IMR-90 (cell line): Measurements from ENCODE around the gene CABYR. TPM values are rescaled to one million over a fixed set of nuclear protein-coding genes. Genes with fewer than 3 reads are reported as not detected.

Experiments used
- ATAC-seq: fragments of 200-7000 bp; cut with Tn5 transposase; 2 replicates; pipeline ENCODE4 v1.9.1; 2020; ENCODE audit warnings: low read depth, mild to moderate bottlenecking, moderate library complexity
- BruUV-seq: library from RNA; stranded (reverse); fragments of 400-500 nt; replicated peaks from 2 replicates; lab custom pipeline; 2021; lab: Mats Ljungman, UMichigan
- CTCF ChIA-PET: fragments of 300-600 bp; formaldehyde crosslinking; extraction: SDS; loops from one replicate; lab custom pipeline; 2021; ENCODE audit warnings: antibody characterized with exemption; lab: Yijun Ruan, JAX
- POLR2A ChIA-PET: fragments of 300-600 bp; sonication (Branson Sonifier 250); formaldehyde crosslinking; loops from one replicate; lab custom pipeline; 2022; ENCODE audit warnings: antibody characterized with exemption; ENCODE audit not compliant: unreplicated experiment; lab: Charles Lee
- DNase-seq: peaks from one replicate; pipeline ENCODE4 v3.0.0; 2013
- H2AFZ ChIP-seq: replicated peaks from 2 replicates; pipeline ENCODE3; 2013; ENCODE audit warnings: low read length, mild to moderate bottlenecking; ENCODE audit not compliant: poor library complexity
- H2AK5ac ChIP-seq: 2 replicates; pipeline ENCODE4 v1.6.1; 2013; ENCODE audit warnings: low read depth, low read length, inconsistent platforms
- H2AK9ac ChIP-seq: replicated peaks from 2 replicates; pipeline ENCODE3; 2013; ENCODE audit warnings: mild to moderate bottlenecking, low read depth, low read length, moderate library complexity; ENCODE audit not compliant: poor library complexity
- H2BK120ac ChIP-seq: 2 replicates; pipeline ENCODE4 v1.6.1; 2013; ENCODE audit warnings: low read depth, low read length, inconsistent platforms
- H2BK15ac ChIP-seq: 3 replicates; pipeline ENCODE4 v1.6.1; 2013; ENCODE audit warnings: low read depth, low read length, inconsistent platforms
- H2BK20ac ChIP-seq: 2 replicates; pipeline ENCODE4 v1.6.1; 2013; ENCODE audit warnings: low read depth, mild to moderate bottlenecking, inconsistent platforms, low read length, moderate library complexity
- H2BK5ac ChIP-seq: 2 replicates; pipeline ENCODE4 v1.6.1; 2013; ENCODE audit warnings: mild to moderate bottlenecking, low read depth, low read length, inconsistent platforms; ENCODE audit not compliant: poor library complexity, severe bottlenecking
- H3K14ac ChIP-seq: replicated peaks from 2 replicates; pipeline ENCODE4 v1.6.1; 2013; ENCODE audit warnings: low read depth, low read length, inconsistent platforms
- H3K18ac ChIP-seq: 2 replicates; pipeline ENCODE4 v1.6.1; 2013; ENCODE audit warnings: low read depth, low read length, control low read depth
- H3K23ac ChIP-seq: 2 replicates; pipeline ENCODE4 v1.6.1; 2013; ENCODE audit warnings: low read depth, low read length, inconsistent platforms
- H3K27ac ChIP-seq: 2 replicates; pipeline ENCODE4 v1.5.1; 2013; ENCODE audit warnings: mild to moderate bottlenecking, control low read depth, low read length; ENCODE audit not compliant: insufficient read depth
- H3K27me3 ChIP-seq: 2 replicates; pipeline ENCODE4 v1.6.1; 2013; ENCODE audit warnings: low read length; ENCODE audit not compliant: control insufficient read depth, insufficient read depth
- H3K36me3 ChIP-seq: 2 replicates; pipeline ENCODE4 v1.6.1; 2013; ENCODE audit warnings: low read length, mixed read lengths; ENCODE audit not compliant: control insufficient read depth, insufficient read depth
- H3K4ac ChIP-seq: 2 replicates; pipeline ENCODE4 v1.6.1; 2013; ENCODE audit warnings: low read depth, low read length, inconsistent platforms
- H3K4me1 ChIP-seq: 2 replicates; pipeline ENCODE4 v1.6.1; 2013; ENCODE audit warnings: low read length, mixed read lengths; ENCODE audit not compliant: control insufficient read depth, insufficient read depth
- H3K4me2 ChIP-seq: 2 replicates; pipeline ENCODE4 v1.6.1; 2013; ENCODE audit warnings: low read depth, mild to moderate bottlenecking, control low read depth, low read length, moderate library complexity
- H3K4me3 ChIP-seq: 2 replicates; pipeline ENCODE4 v1.5.1; 2013; ENCODE audit warnings: low read depth, mild to moderate bottlenecking, control low read depth, low read length, moderate library complexity; ENCODE audit not compliant: insufficient read depth
- H3K56ac ChIP-seq: 2 replicates; pipeline ENCODE4 v1.6.1; 2013; ENCODE audit warnings: low read length, inconsistent platforms; ENCODE audit not compliant: insufficient read depth; ENCODE audit errors: extremely low read depth
- H3K79me1 ChIP-seq, 2 experiments: 2 replicates each; pipeline ENCODE4 v1.6.1; 2013; ENCODE audit warnings: low read length in 2 of 2, inconsistent platforms in 1 of 2, low read depth in 1 of 2
- H3K9ac ChIP-seq: 2 replicates; pipeline ENCODE4 v1.6.1; 2013; ENCODE audit warnings: low read depth, low read length, control low read depth
- H3K9me1 ChIP-seq: 2 replicates; pipeline ENCODE4 v1.6.1; 2013; ENCODE audit warnings: low read length, inconsistent platforms; ENCODE audit not compliant: insufficient read depth
- H3K9me3 ChIP-seq: 2 replicates; pipeline ENCODE4 v1.6.1; 2013; ENCODE audit warnings: low read length; ENCODE audit not compliant: control insufficient read depth, insufficient read depth
- H4K20me1 ChIP-seq: 2 replicates; pipeline ENCODE4 v1.6.1; 2013; ENCODE audit warnings: low read length, inconsistent platforms; ENCODE audit not compliant: insufficient read depth
- H4K5ac ChIP-seq: 2 replicates; pipeline ENCODE4 v1.6.1; 2013; ENCODE audit warnings: mild to moderate bottlenecking, low read depth, low read length, control low read depth
- H4K8ac ChIP-seq, 2 experiments: 2 replicates each; pipeline ENCODE4 v1.6.1; 2013; ENCODE audit warnings: low read depth in 2 of 2, low read length in 2 of 2, control low read depth in 1 of 2, inconsistent platforms in 1 of 2
- H4K91ac ChIP-seq: 2 replicates; pipeline ENCODE4 v1.6.1; 2013; ENCODE audit warnings: low read depth, low read length, inconsistent platforms; ENCODE audit not compliant: insufficient read depth
- BHLHE40 ChIP-seq: fragments of 150-350 bp; IDR thresholded peaks from 2 replicates; pipeline ENCODE4 v1.6.1; 2016; ENCODE audit warnings: mild to moderate bottlenecking, low read depth, low read length
- CEBPB ChIP-seq: IDR thresholded peaks from 2 replicates; pipeline ENCODE4 v1.6.1; 2012; ENCODE audit warnings: low read depth, low read length, improper control_type of control experiment
- CHD1 ChIP-seq: IDR thresholded peaks from 2 replicates; pipeline ENCODE4 v1.6.1; 2012; ENCODE audit warnings: low read depth, low read length, improper control_type of control experiment
- CTCF ChIP-seq: conservative IDR thresholded peaks from 2 replicates; pipeline ENCODE4 v1.5.1; 2012; ENCODE audit warnings: mild to moderate bottlenecking, low read depth, low read length, improper control_type of control experiment
- ELK1 ChIP-seq: fragments of 150-350 bp; IDR thresholded peaks from 2 replicates; pipeline ENCODE4 v1.6.1; 2016; ENCODE audit warnings: low read depth, mild to moderate bottlenecking, low read length, moderate library complexity, borderline replicate concordance
- FOS ChIP-seq: fragments of 150-350 bp; IDR thresholded peaks from 2 replicates; pipeline ENCODE4 v1.6.1; 2016; ENCODE audit warnings: low read depth, low read length
- MAFK ChIP-seq: IDR thresholded peaks from 2 replicates; pipeline ENCODE4 v1.6.1; 2012; ENCODE audit warnings: low read depth, low read length, improper control_type of control experiment
- MAZ ChIP-seq: IDR thresholded peaks from 2 replicates; pipeline ENCODE4 v1.6.1; 2012; ENCODE audit warnings: low read depth, mild to moderate bottlenecking, low read length, improper control_type of control experiment, moderate library complexity, borderline replicate concordance
- MXI1 ChIP-seq: IDR thresholded peaks from 2 replicates; pipeline ENCODE4 v1.6.1; 2012; ENCODE audit warnings: low read depth, mild to moderate bottlenecking, low read length, moderate library complexity, borderline replicate concordance
- NFE2L2 ChIP-seq: fragments of 150-350 bp; IDR thresholded peaks from 2 replicates; pipeline ENCODE4 v1.6.1; 2016; ENCODE audit warnings: low read depth, mild to moderate bottlenecking, low read length
- POLR2A ChIP-seq: IDR thresholded peaks from 2 replicates; pipeline ENCODE4 v1.6.1; 2012; ENCODE audit warnings: mild to moderate bottlenecking, low read depth, low read length
- RAD21 ChIP-seq: IDR thresholded peaks from 2 replicates; pipeline ENCODE4 v1.6.1; 2012; ENCODE audit warnings: low read length, improper control_type of control experiment
- RCOR1 ChIP-seq: IDR thresholded peaks from 2 replicates; pipeline ENCODE4 v1.6.1; 2012; ENCODE audit warnings: mild to moderate bottlenecking, low read length, improper control_type of control experiment; ENCODE audit not compliant: insufficient replicate concordance
- RFX5 ChIP-seq: IDR thresholded peaks from 2 replicates; pipeline ENCODE4 v1.8.0; 2012; ENCODE audit warnings: low read depth, mild to moderate bottlenecking, low read length, moderate library complexity
- SMC3 ChIP-seq: fragments of 150-350 bp; IDR thresholded peaks from 2 replicates; pipeline ENCODE4 v1.6.1; 2016; ENCODE audit warnings: low read depth, mild to moderate bottlenecking, antibody characterized with exemption, low read length, moderate library complexity
- USF2 ChIP-seq: fragments of 150-350 bp; IDR thresholded peaks from 2 replicates; pipeline ENCODE4 v1.6.1; 2017; ENCODE audit warnings: mild to moderate bottlenecking, antibody characterized with exemption, low read length, low read depth
- dilution Hi-C: fragments of 300-500 bp; cut with HindIII; formaldehyde crosslinking; loops from one replicate; pipeline ENCODE4 v1.14.3; 2018; ENCODE audit warnings: low sequenced_read_pairs; ENCODE audit not compliant: unreplicated experiment
- in situ Hi-C: fragments of 300-500 bp; cut with MboI; formaldehyde crosslinking; loops from 3 replicates; pipeline ENCODE4 v1.14.3; 2019; ENCODE audit warnings: low sequenced_read_pairs, inconsistent platforms, mixed read lengths
- intact Hi-C: fragments of 100-400 bp; cut with micrococcal nuclease; formaldehyde crosslinking; loops from 2 replicates; pipeline ENCODE4 v1.10.0; 2022
- polyA plus RNA-seq, 3 experiments: library from polyadenylated mRNA; depleted of rRNA; stranded (reverse); fragments of >200 nt; gene quantifications; 2 replicates each; pipeline ENCODE4 v1.2.3, GENCODE V29; 2012; ENCODE audit warnings: low replicate concordance in 1 of 3
- total RNA-seq: library from RNA; depleted of rRNA; stranded (reverse); fragments of >200 nt; gene quantifications from 2 replicates; pipeline ENCODE4 v1.2.3, GENCODE V29; 2012

Gene CABYR
- total and polyA plus RNA-seq, 2 of the 4 experiments (the other 2 are of a cell fraction): 4.1 to 6.2 TPM

- H2AK5ac ChIP-seq: no peak overlapping the region
- intact Hi-C loops (no loop called here), dilution Hi-C loops (no loop called here), in situ Hi-C loops (no loop called here)
- H3K27ac ChIP-seq: no peak overlapping the region
- H2BK15ac ChIP-seq: no peak overlapping the region
- H4K91ac ChIP-seq: no peak overlapping the region
- no peak overlapping the region for H3K56ac ChIP-seq
- H4K8ac ChIP-seq: no peak overlapping the region
- peaks cover 8% of the 10 kb centered on the region for H3K9me3 ChIP-seq
- H2BK120ac ChIP-seq: 0 out of 2 replicates have a peak overlapping the region, but pooled peaks have one; percentile 28
- TF ChIP-seq BHLHE40 (no peak), MAZ (no peak), NFE2L2 (no peak), MXI1 (no peak), USF2 (no peak), RCOR1 (no peak), FOS (no peak), MAFK (no peak), CTCF (no peak), POLR2A (no peak), SMC3 (no peak), RAD21 (no peak), CEBPB (no peak), RFX5 (no peak), ELK1 (no peak), CHD1 (no peak)
- peak overlapping the region; percentile 60; the same call in 1 of the 2 replicates for H3K18ac ChIP-seq
- H3K36me3 ChIP-seq: peaks cover 16% of the 10 kb centered on the region
- H3K14ac ChIP-seq: 0 out of 2 replicates have a peak overlapping the region, but pooled peaks have one; percentile 25
- H4K5ac ChIP-seq: no peak overlapping the region; the same call in 1 of the 2 replicates
- no peak overlapping the region for H2BK20ac ChIP-seq
- H3K4ac ChIP-seq: no peak overlapping the region
- H3K23ac ChIP-seq: no peak overlapping the region
- no TSS peak for BruUV-seq
- no peak overlapping the region for H3K4me2 ChIP-seq
- ATAC-seq: peak; percentile 60
- no peak overlapping the region for H3K4me3 ChIP-seq
- peak; percentile 22 for DNase-seq
- ChIA-PET POLR2A (no interaction called here), CTCF (no interaction called here)
- no peaks in the 10 kb centered on the region; a peak in 1 of 4 replicates for H3K79me1 ChIP-seq
- no peaks in the 10 kb centered on the region for H3K27me3 ChIP-seq
- H4K20me1 ChIP-seq: no peaks in the 10 kb centered on the region
- H3K9me1 ChIP-seq: no peaks in the 10 kb centered on the region
- H2AK9ac ChIP-seq: no peak overlapping the region
- no peak overlapping the region for H3K9ac ChIP-seq
- no peak overlapping the region for H2AFZ ChIP-seq
- peaks cover 4% of the 10 kb centered on the region; the same call in 1 of the 2 replicates for H3K4me1 ChIP-seq
- no peak overlapping the region for H2BK5ac ChIP-seq
Observed at GRCh38 chr18:24094561-24094960, 44.3 kb upstream of the CABYR start.
